A673 (cell line): ENCODE results near the gene HMCN1.

Source experiments
- EZH2 ChIP-seq: fragments of 200-600 bp; sonication (generic); IDR thresholded peaks from 2 replicates; pipeline ENCODE4 v1.6.1; 2017; ENCODE audit warnings: borderline replicate concordance, low read depth, mild to moderate bottlenecking, mixed read lengths, antibody characterized with exemption, low read length; ENCODE audit not compliant: poor library complexity, severe bottlenecking
- TF ChIP-seq, protein P1 (sequence below): fragments of 300-800, 200-600 bp; sonication (generic); conservative IDR thresholded peaks from 2 replicates; pipeline ENCODE4 v1.5.1; 2017; ENCODE audit warnings: low read depth, mild to moderate bottlenecking, antibody characterized with exemption, low read length, moderate library complexity, mixed read lengths

DNA sequence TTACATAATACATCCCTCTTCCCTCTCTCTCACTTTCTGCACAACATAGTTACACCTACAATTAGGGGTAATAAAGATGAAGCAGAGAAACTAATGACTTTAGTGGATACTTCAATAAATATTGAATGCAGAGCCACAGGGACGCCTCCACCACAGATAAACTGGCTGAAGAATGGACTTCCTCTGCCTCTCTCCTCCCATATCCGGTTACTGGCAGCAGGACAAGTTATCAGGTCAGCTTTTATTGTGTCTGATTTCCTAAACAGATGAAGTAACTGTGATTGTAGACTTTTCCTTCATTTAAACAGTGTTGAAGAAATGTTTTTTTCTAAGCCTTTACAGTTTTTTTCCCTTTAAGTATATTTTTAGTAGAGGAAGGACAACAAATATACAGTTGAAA, 359.2 kb downstream of the HMCN1 start:
- TF ChIP-seq EZH2 = no peak
- TF ChIP-seq, protein P1, sequence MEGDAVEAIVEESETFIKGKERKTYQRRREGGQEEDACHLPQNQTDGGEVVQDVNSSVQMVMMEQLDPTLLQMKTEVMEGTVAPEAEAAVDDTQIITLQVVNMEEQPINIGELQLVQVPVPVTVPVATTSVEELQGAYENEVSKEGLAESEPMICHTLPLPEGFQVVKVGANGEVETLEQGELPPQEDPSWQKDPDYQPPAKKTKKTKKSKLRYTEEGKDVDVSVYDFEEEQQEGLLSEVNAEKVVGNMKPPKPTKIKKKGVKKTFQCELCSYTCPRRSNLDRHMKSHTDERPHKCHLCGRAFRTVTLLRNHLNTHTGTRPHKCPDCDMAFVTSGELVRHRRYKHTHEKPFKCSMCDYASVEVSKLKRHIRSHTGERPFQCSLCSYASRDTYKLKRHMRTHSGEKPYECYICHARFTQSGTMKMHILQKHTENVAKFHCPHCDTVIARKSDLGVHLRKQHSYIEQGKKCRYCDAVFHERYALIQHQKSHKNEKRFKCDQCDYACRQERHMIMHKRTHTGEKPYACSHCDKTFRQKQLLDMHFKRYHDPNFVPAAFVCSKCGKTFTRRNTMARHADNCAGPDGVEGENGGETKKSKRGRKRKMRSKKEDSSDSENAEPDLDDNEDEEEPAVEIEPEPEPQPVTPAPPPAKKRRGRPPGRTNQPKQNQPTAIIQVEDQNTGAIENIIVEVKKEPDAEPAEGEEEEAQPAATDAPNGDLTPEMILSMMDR = no peak
